Myocyte (in vitro differentiated cells): ENCODE results near the gene SORCS1. TPM values are rescaled to one million over a fixed set of nuclear protein-coding genes. Genes with fewer than 3 reads are reported as not detected.
"Not testable (repeated sequence)": the region's sequence is repeated elsewhere in the genome, so short reads cannot be mapped to it uniquely, and the experiment has no call there.

Experiments used
- DNase-seq: peaks from one replicate; pipeline ENCODE4 v3.0.0-alpha.2; 2012; ENCODE audit warnings: low read depth
- total RNA-seq: library from RNA; depleted of rRNA; stranded (reverse); fragments of >200 nt; gene quantifications from 2 replicates; pipeline ENCODE4 v1.2.3, GENCODE V29; 2014

Gene SORCS1
- total RNA-seq, 1 donor from 2014 or later: not detected

DNA sequence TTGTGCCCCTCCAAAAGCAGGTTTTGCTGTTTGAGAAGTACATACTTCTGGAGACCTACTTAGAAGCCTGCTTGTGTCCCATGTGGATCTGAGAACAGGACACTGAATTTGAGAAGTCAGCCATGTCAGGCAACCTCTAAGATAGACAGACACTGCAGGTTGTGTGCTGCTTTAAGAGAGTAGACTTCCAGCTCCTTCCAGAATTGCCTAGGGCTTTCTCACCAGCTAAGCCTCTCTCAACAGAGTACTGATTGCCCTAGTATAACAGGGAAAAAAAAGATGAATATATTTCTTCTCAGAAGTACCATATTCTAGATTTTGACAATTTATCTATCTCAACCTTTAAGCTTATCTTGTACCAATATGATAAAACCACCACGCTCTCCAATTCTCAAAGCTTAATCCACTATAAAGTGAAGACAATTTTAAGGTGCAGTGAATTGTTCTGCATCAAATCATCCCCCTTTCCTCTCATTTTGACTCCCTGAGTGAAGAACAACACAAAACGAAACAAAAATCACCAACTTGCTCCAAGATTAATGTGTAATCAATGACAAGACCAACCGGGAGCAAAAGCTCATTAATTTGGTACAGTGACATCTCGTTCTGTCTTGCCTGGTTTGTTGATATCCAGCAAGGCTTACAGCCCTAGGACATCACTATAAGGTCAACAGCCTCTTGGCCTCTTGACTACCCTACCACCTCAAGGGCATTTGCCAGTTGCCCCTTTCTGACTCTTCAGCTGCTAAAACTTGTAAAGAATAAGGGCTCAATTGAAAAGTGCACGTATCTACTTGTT lies 214.6 kb downstream of the SORCS1 start:
- DNase-seq: no peak

DNA sequence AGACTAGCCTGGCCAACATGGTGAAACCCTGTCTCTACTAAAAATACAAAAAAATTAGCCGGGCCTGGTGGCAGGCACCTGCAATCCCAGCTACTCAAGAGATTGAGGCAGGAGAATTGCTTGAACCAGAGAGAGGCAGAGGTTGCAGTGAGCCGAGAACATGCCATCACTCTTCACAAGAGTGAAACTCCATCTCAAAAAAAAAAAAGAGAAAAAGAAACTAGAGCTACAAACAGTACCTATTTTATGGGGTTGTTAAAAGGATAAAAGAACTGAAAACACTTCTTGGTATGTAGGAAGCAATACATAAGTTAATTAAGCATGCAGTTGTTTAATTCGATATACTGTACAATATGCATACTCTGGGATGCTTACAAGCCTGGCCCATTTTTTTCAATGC lies 216.9 kb downstream of the SORCS1 start:
- no peak for DNase-seq

DNA sequence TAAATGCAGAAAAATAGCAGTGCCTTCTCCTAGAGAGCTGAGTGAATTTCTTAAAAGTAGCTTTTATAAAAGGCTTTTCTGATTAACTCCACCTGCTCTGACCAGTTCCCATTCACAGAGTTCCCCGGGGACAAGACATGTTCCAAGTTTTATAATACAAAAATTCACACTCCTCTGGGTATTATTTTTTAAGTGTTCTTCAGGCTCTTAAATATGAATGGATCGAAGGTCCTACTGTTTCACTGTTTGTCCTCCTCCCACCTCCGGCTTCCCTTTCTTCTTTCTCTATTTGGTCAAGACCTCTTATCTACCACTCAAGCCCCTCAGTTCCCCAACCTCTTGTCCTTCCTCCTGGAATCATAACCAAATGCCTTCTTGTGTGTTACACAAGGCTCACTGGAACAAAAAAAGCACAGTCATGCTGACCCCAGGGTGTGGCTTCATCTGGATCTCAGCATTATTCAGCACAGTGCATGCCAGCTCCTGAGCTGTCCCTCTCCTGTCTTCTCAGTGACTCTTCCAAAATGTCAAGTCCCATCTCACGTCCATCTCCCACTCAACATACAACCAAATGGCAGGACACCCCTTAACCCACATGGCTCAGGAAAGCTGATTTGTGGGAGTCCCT lies 222.4 kb downstream of the SORCS1 start:
- DNase-seq: no peak

DNA sequence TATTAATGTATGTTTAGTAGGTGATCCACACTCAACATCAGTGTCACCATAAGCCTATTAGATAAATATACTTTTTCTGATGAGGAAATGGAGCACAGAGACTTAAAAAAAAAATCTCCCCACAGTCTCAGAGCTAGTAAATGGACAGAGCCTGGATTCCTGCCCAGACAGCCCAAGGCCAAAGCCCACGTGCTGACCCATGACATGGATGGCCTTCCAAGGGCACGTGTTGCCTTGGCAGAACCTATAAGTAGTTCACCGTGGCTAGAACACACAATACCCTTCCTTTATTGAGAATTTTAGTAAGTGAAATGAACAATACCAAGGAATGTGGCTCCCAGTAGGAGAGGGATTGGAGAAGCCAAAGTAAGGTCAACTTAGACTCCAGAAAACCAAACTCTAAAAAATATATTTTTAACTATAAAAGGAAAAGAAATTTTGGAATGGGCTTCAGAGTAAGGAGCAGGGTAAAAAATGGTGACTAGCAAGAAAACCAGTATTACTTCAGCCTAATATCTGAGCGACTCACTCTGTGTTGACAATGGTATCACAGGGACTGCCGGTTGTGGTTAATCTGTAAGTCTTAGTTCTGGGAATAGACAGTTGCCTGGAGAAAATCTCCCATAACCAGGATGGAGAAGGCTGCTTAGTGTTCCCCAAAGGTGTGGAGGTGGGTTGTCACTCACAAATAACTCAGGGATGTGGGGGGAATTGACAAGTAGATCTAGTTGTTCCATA lies 223.0 kb downstream of the SORCS1 start:
- no peak for DNase-seq

DNA sequence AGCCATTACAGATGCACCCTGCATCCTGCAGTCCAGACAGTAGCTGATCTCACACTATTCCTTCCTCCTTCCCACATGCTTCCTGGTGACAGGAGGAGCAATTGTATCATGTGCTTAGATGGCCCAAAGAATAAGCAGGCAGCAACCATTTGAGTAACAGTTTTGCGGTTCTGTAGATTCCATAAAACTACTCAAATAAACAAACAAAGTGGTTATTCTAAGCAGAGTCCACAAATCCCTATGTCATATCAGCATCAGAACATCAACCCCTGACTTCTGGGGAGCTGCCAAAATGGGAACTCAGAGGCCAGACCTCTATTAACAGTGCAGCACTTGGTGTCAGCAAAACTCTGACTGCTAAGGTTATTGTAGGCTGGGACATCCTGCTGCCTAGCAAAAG lies 226.0 kb downstream of the SORCS1 start:
- no peak for DNase-seq

DNA sequence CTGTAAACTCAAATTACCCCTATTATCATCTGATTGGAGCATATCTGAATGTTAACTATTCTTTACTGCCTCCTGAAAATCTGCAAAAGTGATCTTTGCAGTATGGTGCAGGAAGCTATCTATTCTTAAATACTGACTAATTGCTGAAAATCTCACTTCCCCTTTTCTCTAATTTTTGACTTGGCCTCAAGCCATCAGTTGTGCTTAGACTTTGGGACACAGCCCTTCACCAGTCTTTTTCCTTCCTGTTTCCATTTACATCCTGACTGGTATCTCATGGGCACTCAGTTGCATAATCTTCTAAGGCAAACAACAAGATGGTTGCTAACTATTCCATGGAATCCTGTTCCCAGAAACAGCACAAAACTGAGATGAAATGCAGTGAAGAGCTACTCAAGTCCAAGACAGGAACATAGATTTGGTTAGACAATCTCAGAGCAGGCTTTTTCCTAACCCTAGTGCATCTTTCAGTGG lies 228.5 kb downstream of the SORCS1 start:
- no peak for DNase-seq

DNA sequence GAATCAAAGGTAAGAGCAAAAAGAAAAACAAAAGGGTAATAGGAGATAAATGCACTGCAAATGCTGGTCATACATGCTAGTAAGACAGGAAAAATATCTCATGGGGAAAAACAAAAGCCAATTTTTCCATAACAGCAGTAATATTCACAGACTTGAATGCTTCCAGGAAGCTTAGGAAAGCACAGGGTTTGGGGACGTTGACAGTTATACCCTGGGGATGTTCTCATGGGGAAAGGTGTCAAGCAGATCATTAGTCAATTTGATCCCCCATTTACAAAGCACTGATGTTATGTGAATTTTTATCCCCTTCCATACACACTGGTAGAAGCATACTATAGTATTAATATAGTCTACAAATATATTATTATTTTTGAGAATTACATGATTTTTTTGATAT lies 232.7 kb downstream of the SORCS1 start:
- no peak for DNase-seq

DNA sequence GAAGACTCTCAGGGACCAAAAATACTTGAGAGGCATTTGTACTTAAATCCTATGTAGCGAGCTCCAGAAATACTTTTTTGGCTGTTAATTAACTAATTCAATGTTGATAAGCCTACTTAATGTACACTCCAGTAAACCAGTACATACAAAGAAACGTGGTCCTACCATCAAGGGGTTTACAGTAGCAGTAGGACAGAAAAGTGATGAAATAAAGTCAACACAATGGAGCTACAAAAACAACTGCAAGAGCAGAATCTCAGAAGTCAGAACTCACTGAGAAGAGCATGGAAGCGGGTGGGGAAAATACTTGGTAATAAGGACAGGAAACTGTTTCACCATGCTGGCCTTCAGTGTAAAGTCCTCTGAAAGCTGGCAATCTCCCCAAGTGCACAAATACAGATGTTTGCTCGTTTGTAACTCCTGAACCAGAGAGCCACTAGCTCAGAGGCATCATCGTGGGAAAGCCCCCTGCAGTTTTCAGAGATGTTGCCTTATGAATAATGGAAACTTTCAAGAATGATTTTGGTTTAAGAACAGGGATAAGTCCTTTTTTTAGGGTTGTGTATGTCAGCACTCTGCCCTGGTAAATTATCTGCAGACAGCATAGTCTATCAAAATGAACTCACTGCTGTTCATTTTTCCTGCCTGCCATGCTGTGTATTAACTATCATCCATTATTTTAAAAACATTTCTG lies 233.2 kb downstream of the SORCS1 start:
- DNase-seq: no peak

DNA sequence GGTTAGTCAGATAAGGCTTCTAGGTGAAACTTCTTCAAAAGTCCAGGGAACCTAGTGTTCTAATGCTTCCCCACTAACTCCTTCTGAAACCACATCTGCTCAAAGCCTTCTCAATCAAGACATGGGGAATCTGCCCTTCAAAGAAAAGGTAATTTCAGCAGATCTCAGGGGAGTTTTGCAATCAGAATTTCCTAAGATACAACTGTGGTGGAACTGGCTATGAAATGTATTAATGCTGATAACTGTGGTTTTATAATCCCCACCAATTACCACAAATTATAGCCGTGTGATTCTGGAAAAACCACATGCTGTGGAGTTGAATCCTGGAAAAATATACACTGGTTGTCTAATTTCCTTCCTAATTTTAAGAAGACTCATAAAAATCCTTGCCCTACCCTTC lies 233.8 kb downstream of the SORCS1 start:
- DNase-seq: no peak

DNA sequence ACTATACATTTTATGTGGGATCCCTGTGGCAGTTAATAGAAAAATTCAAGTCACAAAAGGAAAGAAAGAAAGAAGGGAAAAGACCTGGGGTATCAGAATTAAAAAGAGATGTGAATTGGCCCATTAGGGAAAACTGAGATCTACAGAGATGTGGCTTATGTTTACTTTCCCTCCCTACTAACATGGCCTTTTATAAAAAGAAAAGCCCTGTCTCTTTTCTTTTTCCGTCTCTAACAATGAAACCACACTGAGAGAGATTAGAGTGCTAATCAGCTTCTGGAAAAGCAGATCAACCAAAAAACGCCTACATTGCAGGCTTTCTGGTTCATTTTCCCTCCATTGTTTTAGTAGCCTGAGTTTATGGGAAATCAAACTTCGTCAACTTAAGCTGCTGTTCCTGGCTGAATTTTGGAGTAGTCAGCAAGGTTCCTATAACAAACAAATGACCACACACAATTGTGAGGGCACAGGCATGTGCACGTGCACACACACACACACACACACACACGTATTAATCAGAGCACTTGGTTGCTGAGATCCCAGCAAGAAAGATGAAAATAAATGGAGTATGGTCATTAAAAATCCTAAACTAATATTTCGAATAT lies 235.1 kb downstream of the SORCS1 start:
- DNase-seq: no peak

DNA sequence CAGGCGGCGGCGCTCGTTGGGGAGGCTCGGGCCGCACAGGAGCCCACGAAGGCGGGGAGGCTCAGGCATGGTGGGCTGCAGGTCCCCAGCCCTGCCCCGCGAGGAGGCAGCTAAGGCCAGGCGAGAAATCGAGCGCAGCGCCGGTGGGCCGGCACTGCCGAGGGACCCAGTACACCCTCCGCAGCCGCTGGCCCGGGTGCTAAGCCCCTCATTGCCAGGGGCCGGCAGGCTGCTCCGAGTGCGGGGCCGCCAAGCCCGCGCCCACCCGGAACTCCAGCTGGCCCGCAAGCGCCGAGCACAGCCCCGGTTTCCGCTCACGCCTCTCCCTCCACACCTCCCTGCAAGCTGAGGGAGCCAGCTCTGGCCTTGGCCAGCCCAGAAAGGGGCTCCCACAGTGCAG lies 236.4 kb downstream of the SORCS1 start:
- not testable (repeated sequence) for DNase-seq

DNA sequence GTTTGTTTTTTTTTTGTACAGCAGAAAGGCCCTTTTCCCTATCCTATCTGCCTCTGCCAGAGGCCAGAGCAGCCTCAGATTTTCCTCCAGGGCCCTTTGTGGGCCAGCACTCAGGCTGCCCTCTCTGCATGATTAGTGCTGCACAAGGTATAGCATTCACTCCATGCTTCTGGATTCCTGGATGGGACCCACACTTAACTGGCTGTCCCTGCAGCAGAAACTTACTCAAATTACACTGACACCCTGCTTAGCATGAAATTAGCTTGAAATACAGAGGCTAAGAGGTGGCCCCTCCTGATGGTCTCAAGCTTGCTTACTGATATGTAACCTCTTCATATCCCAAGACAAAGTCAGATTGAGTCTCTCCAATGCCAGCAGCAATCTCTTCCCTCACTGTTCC lies 239.3 kb downstream of the SORCS1 start:
- no peak for DNase-seq

DNA sequence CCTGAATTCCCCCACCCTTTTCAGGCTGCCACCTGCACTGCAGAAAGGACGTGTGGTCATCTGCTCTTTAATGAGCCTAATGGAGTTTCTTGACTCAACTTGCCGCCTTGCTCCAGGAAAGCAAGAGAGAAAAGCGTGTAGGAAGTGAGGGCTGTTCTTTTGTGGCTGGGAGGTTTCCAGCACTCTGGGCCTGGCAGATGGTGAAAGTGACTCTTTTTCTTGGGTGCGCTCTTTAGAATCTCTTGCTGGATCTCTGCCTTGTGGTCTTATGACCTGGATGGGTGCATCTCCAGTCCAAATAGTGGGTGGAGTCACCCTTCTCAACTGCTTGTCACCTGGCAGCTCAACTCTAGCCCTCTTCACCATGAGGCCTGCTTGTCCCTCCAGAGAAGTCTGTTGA lies 244.0 kb downstream of the SORCS1 start:
- no peak for DNase-seq

DNA sequence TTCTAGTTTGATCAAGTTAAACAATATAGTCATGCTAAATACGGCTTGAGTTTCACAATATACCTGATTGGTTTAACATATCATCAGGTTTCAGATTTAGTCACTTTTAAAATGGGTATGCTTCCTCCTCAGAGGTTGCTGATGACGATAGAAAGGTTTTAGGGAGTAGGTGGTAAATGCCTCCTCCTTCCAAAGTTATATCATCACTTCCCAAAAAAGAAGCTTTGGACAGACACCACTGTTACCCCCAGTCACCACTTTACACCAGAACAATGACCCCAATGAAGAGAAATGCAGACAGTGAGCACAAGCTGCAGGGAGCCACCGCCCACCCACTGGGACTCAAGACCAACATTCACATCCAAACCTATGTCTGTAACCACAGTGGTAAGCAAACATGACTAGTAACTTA lies 244.6 kb downstream of the SORCS1 start:
- DNase-seq: no peak

DNA sequence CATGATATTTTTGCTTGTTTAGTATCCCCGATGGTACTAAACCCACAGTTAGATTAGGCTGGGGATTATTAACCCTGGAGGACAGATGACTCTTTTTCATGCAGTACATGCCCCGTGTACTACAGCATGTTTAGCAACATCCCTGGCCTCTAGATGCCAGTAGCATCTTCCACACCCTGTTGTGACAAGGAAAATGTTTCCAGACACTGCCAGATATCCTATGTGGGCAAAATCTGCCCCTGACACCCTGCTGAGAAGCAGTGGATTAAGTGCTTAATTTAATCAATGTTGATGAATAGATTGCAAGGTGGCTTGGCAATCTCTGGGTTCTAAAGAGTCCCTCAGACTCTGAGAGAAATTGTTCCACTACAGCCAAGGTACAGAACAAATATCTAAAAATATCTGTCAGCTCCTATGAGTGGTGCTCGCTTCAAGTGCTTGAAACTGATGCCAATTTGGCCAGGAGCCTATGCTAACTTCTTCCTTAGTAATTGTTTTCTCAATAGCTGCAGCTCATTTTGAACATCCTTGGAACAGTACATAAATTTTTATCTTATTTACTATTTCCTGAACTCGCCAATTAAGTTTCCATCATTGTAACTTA lies 247.0 kb downstream of the SORCS1 start:
- DNase-seq: no peak

DNA sequence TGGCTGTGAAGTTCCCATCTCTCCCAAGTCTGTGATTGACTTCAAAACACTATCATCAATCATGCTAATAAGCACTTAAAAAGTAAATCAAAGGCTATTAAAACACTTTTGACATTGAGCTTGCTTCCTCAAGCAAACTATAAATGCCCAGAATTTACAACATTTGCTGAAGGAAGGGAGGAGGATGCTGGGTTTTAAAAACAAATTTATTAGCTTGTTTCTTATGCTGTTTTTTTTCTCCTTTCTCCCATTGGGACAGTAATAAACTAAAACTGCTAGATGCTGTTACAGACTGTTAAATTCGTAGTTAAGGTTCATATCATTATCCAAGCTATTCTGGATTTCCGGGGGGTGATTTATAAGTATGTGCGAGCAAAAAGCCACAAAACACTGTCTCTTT lies 250.5 kb downstream of the SORCS1 start:
- DNase-seq: no peak

DNA sequence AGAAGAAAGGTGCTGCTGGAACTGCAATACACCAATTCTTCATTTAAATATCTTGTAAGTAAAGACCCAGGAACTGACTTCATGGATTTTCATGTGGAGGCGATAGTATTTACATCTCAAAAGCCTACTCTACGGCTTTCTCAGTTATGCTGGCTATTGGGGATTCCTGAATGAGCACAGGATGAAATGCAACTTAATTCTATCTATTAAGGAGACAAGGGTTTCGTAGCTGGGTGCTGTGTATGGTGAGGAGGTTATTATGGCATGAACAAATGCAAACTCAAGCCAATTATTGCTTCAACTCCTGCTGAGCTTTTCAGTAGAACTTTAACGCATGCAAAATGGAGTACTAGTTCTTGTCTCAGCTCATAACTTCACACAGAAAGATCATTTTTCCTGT lies 251.2 kb downstream of the SORCS1 start:
- DNase-seq: no peak

DNA sequence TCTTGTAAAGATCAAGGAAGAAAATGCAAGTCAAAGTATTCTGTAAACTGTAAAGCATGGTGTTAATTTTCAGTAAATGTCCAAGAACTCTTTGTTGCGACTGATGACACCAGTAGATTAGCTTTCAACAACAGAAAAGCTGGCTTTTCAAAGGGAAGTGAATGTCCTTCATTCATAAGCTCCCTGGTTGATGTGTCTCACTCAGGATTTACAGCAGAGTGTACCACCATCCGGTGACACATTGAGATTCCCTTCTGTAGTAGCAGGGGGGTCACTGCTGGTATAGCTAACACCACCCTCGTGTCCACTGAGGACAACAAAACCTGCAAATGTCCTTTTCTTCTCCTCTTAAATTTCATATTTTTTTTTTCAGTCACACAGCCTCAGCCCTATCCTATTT lies 253.4 kb downstream of the SORCS1 start:
- no peak for DNase-seq

DNA sequence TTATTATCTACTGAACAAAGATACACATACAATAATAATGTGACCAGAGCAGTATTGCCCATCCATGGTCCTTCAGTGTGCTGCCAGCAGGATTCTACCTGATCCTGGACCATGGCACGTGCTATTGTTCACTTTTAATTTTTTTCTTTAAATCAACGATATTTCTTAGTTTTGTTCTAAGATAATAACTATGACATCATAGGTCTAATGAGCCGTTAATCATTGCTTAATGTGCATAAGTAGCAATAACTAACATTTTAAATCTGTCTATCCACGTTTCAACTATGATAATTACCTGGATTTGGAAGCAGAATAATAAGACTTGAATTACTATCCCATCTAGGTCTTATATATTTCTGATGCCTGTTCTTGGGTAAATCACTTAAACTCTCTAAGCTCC lies 253.8 kb downstream of the SORCS1 start:
- no peak for DNase-seq

DNA sequence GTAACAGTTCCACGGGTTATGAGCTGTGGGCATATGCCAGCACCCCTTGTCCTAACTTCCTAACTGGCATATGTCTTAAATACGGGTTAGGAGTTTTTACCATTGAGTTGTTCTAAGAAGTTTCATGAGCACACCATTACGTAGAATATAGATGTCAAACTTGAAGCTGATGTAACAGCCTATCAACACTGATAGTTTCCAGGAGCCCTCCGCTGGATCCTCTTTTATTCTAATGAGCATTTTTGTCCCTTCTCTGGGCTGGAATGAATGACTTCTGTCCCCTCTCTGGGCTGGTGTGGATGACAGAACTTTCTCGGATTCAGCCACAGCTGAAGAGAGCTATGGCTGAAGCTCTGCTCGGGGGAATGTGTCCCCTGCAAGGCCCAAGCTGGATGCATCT lies 256.3 kb downstream of the SORCS1 start:
- DNase-seq: no peak

DNA sequence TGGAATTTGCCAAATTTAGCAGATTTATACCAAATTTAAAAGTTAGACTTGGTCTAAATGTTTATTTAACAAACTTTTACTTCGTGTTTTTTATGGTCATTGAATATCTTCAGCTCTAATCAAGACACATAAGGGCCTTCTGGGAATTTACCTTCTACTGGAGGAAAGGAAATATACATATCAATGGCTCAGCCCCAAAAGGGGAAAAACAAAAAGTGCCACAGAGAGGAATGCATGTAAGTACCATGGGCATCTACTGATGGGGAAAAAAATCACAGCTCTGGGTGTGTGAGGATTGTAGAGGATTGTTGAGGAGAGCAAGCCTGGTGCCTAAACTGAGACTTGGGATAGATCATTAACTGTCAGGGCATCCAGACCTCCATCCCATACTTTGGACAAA lies 260.3 kb downstream of the SORCS1 start:
- DNase-seq: no peak
